Liver (tissue), 3 donors: ENCODE results near the gene LGALS7.

Experiments
- ATF3 ChIP-seq: IDR thresholded peaks from 2 replicates; pipeline ENCODE4 v1.6.1; 2016; ENCODE audit warnings: antibody characterized with exemption
- CTCF ChIP-seq: fragments of 150-350 bp; IDR thresholded peaks from 2 replicates; pipeline ENCODE4 v1.5.1; 2017; ENCODE audit warnings: improper control_type of control experiment, low read depth, low read length; ENCODE audit not compliant: missing input control
- EGR1 ChIP-seq, 2 donors: IDR thresholded peaks; 2 replicates each; pipeline ENCODE4 v1.6.1; 2016 to 2018; ENCODE audit warnings: antibody characterized with exemption in 2 of 2, low read depth in 2 of 2
- GABPA ChIP-seq, 2 donors: IDR thresholded peaks in 1 of 2; conservative IDR thresholded peaks in 1 of 2; 2 replicates each; pipeline ENCODE4 v1.6.1; 2016; ENCODE audit warnings: antibody characterized with exemption in 2 of 2, mild to moderate bottlenecking in 1 of 2, moderate library complexity in 1 of 2
- HNF4G ChIP-seq: IDR thresholded peaks from 2 replicates; pipeline ENCODE4 v1.6.1; 2016; ENCODE audit warnings: antibody characterized with exemption
- JUND ChIP-seq, 2 donors: IDR thresholded peaks; 2 replicates each; pipeline ENCODE4 v1.6.1; 2016; ENCODE audit warnings: antibody characterized with exemption in 2 of 2
- MAX ChIP-seq: IDR thresholded peaks from 2 replicates; pipeline ENCODE4 v1.6.1; 2016; ENCODE audit warnings: antibody characterized with exemption
- RAD21 ChIP-seq, 2 donors: IDR thresholded peaks; 2 replicates each; pipeline ENCODE4 v1.6.1; 2016; ENCODE audit warnings: antibody characterized with exemption in 2 of 2, mild to moderate bottlenecking in 2 of 2
- REST ChIP-seq: IDR thresholded peaks from 2 replicates; pipeline ENCODE4 v1.6.1; 2016; ENCODE audit warnings: antibody characterized with exemption, mild to moderate bottlenecking
- RXRA ChIP-seq, 2 donors: IDR thresholded peaks; 2 replicates each; pipeline ENCODE4 v1.6.1; 2017 to 2018; ENCODE audit warnings: antibody characterized with exemption in 2 of 2, mild to moderate bottlenecking in 1 of 2
- SP1 ChIP-seq: IDR thresholded peaks from 2 replicates; pipeline ENCODE4 v1.6.1; 2018; ENCODE audit warnings: antibody characterized with exemption, mild to moderate bottlenecking
- TAF1 ChIP-seq: conservative IDR thresholded peaks from 2 replicates; pipeline ENCODE4 v1.6.1; 2016; ENCODE audit warnings: antibody characterized with exemption, mild to moderate bottlenecking
- YY1 ChIP-seq: IDR thresholded peaks from 2 replicates; pipeline ENCODE4 v1.6.1; 2016; ENCODE audit warnings: antibody characterized with exemption, mild to moderate bottlenecking
- ZBTB33 ChIP-seq: IDR thresholded peaks from 2 replicates; pipeline ENCODE4 v1.6.1; 2016; ENCODE audit warnings: antibody characterized with exemption
- donor health status: healthy.
- donor health status: healthy.

- TF ChIP-seq CTCF: no peak
- no peak for TF ChIP-seq GABPA (IDR thresholded peaks at IDR 0.05 in 1 of 2, conservative IDR thresholded peaks at IDR 0.05 in 1 of 2)
- no peak for TF ChIP-seq MAX
- TF ChIP-seq ZBTB33: no peak
- TF ChIP-seq RAD21 (IDR thresholded peaks at IDR 0.05): no peak
- TF ChIP-seq YY1: no peak
- no peak for TF ChIP-seq TAF1
- no peak for TF ChIP-seq EGR1 (IDR thresholded peaks at IDR 0.05; ENCODE audit: low read depth in 2 of 2)
- no peak for TF ChIP-seq HNF4G
- TF ChIP-seq RXRA (IDR thresholded peaks at IDR 0.05): no peak
- TF ChIP-seq REST: no peak
- no peak for TF ChIP-seq JUND (IDR thresholded peaks at IDR 0.05)
- TF ChIP-seq SP1: no peak
- no peak for TF ChIP-seq ATF3
Measured at GRCh38 chr19:38812009-38812840, 38.9 kb upstream of the LGALS7 start.
